Upper lobe of left lung (tissue), 4 donors: ENCODE results near the gene KLHDC1.

ENCODE experiments used
- POLR2A ChIP-seq, 4 donors: fragments of 450-650 bp; IDR thresholded peaks; one replicate each; pipeline ENCODE4 v1.5.1; 2016 to 2017; ENCODE audit warnings: antibody characterized with exemption in 4 of 4, mild to moderate bottlenecking in 2 of 4
- TF ChIP-seq, protein P1 (sequence below), 6 experiments: fragments of 450-650 bp in 4 of 6; fragments of 200-600 bp in 2 of 6; sonication (generic) in 2 of 6; IDR thresholded peaks; one replicate each; pipeline ENCODE4 v1.5.1; 2016 to 2019; ENCODE audit warnings: antibody characterized with exemption in 6 of 6

DNA sequence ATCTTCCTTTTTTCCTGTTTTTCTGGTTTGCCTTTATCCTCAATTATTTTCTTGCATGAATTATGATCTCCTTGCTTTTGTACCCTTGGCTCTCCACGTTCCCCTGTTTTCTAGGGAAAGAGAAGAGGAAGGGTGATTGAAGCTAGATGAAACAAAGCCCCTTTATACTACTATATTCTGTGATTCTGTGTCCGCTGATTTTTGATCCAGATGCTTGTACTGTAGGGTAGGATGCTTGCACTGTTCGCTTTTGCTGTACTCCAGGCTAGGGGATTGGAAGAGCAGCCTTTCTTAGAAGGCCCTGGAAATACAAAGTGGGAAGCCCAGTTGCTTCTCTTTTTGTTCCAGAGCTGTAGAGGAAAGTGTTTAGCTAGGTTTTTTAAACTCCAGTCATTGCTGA lies 40.0 kb downstream of the KLHDC1 start:
- TF ChIP-seq, protein P1, sequence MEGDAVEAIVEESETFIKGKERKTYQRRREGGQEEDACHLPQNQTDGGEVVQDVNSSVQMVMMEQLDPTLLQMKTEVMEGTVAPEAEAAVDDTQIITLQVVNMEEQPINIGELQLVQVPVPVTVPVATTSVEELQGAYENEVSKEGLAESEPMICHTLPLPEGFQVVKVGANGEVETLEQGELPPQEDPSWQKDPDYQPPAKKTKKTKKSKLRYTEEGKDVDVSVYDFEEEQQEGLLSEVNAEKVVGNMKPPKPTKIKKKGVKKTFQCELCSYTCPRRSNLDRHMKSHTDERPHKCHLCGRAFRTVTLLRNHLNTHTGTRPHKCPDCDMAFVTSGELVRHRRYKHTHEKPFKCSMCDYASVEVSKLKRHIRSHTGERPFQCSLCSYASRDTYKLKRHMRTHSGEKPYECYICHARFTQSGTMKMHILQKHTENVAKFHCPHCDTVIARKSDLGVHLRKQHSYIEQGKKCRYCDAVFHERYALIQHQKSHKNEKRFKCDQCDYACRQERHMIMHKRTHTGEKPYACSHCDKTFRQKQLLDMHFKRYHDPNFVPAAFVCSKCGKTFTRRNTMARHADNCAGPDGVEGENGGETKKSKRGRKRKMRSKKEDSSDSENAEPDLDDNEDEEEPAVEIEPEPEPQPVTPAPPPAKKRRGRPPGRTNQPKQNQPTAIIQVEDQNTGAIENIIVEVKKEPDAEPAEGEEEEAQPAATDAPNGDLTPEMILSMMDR (IDR thresholded peaks at IDR 0.05), result no peak
- TF ChIP-seq POLR2A (IDR thresholded peaks at IDR 0.05), result no peak
